HG02885 (cell line): ENCODE measurements around the gene CAMTA1.
"Not testable (repeated sequence)": the region's sequence is repeated elsewhere in the genome, so short reads cannot be mapped to it uniquely, and the experiment has no call there.

ENCODE experiments used
- ATAC-seq: cut with Tn5 transposase; IDR thresholded peaks from one replicate; pipeline ENCODE4 v1.9.1; 2021; ENCODE audit warnings: mild to moderate bottlenecking; ENCODE audit not compliant: unreplicated experiment, poor library complexity

The CAMTA1 gene

GRCh38 chr1:6902153-6902552, 116.9 kb downstream of the CAMTA1 start:
- no peak for ATAC-seq

GRCh38 chr1:6904476-6905170, 119.4 kb downstream of the CAMTA1 start:
- no peak for ATAC-seq

- ATAC-seq: no peak
These were observed 120.1 kb downstream of the CAMTA1 start for GRCh38 chr1:6905331-6905730.

GRCh38 chr1:6905790-6906189, 120.5 kb downstream of the CAMTA1 start:
- no peak for ATAC-seq

- ATAC-seq: no peak
These were observed 121.5 kb downstream of the CAMTA1 start for GRCh38 chr1:6906783-6907182.

GRCh38 chr1:6907201-6907600, 121.9 kb downstream of the CAMTA1 start:
- ATAC-seq: no peak

- no peak for ATAC-seq
These were observed 122.6 kb downstream of the CAMTA1 start for GRCh38 chr1:6907676-6908434.

GRCh38 chr1:6909401-6909800, 124.1 kb downstream of the CAMTA1 start:
- ATAC-seq: no peak

GRCh38 chr1:6909857-6910256, 124.6 kb downstream of the CAMTA1 start:
- ATAC-seq: no peak

GRCh38 chr1:6911021-6911941, 126.0 kb downstream of the CAMTA1 start:
- no peak for ATAC-seq

GRCh38 chr1:6911974-6912373, 126.7 kb downstream of the CAMTA1 start:
- ATAC-seq: no peak

- no peak for ATAC-seq
These were observed 127.3 kb downstream of the CAMTA1 start for GRCh38 chr1:6912518-6912917.

GRCh38 chr1:6913086-6913485, 127.8 kb downstream of the CAMTA1 start:
- no peak for ATAC-seq

- ATAC-seq: no peak
These were observed 129.5 kb downstream of the CAMTA1 start for GRCh38 chr1:6914706-6915105.

- ATAC-seq: no peak
These were observed 130.8 kb downstream of the CAMTA1 start for GRCh38 chr1:6915999-6916565.

- no peak for ATAC-seq
These were observed 131.8 kb downstream of the CAMTA1 start for GRCh38 chr1:6917067-6917466.

- ATAC-seq: no peak
These were observed 133.1 kb downstream of the CAMTA1 start for GRCh38 chr1:6918186-6918924.

- ATAC-seq: no peak
These were observed 133.8 kb downstream of the CAMTA1 start for GRCh38 chr1:6918925-6919511.

GRCh38 chr1:6921506-6921905, 136.3 kb downstream of the CAMTA1 start:
- not testable (repeated sequence) for ATAC-seq
